Vagina (tissue), 2 donors: Measurements from ENCODE around the gene CASP4.

Experiments used
- POLR2AphosphoS5 ChIP-seq, 2 donors: sonication (generic); formaldehyde crosslinking; IDR thresholded peaks; one replicate each; pipeline ENCODE4 v1.9.0; 2017; ENCODE audit warnings: antibody characterized with exemption in 2 of 2, mild to moderate bottlenecking in 2 of 2, low read depth in 1 of 2; ENCODE audit not compliant: insufficient read depth in 1 of 2
- TF ChIP-seq, protein P1 (sequence below), 3 experiments: fragments of 450-650 bp in 2 of 3; fragments of 200-600 bp in 1 of 3; sonication (generic) in 1 of 3; IDR thresholded peaks; one replicate each; pipeline ENCODE4 v1.5.1; 2017 to 2019; ENCODE audit warnings: antibody characterized with exemption in 3 of 3, mild to moderate bottlenecking in 2 of 3, moderate library complexity in 2 of 3

DNA sequence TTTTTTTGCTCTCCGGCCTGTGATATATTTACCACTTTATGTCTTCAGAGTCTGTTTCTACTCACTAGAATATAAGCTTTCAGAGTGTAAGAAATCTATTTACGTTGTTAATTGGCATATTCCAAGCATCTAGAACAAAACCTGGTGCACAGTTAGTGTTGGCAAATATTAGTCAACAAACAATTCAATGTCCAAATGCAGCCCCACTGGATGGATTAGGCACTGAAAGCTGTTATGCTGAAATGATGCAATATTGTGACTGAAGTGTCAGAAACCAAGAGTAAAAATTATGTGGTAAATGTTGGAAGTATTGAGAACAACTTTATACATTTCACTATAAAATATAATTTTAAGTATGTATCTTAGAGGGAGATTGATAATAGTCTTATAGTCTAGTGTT is 24.8 kb downstream of the CASP4 start:
- TF ChIP-seq, protein P1, sequence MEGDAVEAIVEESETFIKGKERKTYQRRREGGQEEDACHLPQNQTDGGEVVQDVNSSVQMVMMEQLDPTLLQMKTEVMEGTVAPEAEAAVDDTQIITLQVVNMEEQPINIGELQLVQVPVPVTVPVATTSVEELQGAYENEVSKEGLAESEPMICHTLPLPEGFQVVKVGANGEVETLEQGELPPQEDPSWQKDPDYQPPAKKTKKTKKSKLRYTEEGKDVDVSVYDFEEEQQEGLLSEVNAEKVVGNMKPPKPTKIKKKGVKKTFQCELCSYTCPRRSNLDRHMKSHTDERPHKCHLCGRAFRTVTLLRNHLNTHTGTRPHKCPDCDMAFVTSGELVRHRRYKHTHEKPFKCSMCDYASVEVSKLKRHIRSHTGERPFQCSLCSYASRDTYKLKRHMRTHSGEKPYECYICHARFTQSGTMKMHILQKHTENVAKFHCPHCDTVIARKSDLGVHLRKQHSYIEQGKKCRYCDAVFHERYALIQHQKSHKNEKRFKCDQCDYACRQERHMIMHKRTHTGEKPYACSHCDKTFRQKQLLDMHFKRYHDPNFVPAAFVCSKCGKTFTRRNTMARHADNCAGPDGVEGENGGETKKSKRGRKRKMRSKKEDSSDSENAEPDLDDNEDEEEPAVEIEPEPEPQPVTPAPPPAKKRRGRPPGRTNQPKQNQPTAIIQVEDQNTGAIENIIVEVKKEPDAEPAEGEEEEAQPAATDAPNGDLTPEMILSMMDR (IDR thresholded peaks at IDR 0.05), result no peak
- TF ChIP-seq POLR2AphosphoS5 (IDR thresholded peaks at IDR 0.05; ENCODE audit: insufficient read depth in 1 of 2, low read depth in 1 of 2), result no peak
